Medulla oblongata (tissue), 1 donor: Measurements from ENCODE around the gene RBKS.

Source experiments
- DNase-seq: peaks from one replicate; pipeline ENCODE4 v3.0.0-alpha.2; 2015; ENCODE audit errors: extremely low spot score

The RBKS gene

DNA sequence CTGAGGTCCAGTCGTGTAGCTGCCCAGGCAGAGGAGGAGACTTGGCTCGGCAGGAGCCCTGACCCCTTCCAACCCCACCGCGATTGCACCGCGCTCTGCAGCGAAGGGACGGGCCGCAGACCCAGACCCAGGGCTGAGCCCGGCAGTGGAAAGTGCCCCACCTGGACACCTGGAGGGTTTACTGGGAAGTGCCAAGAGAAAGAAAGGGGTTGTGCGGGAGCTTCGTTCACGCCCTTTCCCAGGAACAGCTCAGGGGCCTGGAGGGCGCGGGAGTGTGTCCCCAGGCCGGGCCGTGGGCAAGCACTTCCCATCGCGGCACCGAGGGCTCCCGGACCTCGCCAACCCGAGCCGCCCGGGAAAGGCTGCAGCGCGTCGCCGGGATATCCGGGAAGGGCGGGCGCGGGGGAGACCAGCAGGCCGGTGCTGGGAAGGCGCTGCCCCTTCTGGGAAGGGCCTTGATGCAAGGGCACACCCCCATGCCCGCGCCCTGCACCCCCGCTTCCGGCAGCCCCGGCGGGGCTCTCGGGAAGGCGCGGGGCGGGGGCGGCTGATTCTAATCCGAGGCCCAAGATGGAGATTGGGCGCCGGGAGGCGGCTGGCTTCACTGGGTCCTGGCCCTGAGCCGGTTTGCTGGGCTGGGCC, 154.8 kb downstream of the RBKS start:
- peak; percentile 34 for DNase-seq

- DNase-seq, result no peak
These were observed 155.9 kb downstream of the RBKS start for GRCh38 chr2:27734305-27734704.
